ENCODE results near the gene RASA3.

DNA sequence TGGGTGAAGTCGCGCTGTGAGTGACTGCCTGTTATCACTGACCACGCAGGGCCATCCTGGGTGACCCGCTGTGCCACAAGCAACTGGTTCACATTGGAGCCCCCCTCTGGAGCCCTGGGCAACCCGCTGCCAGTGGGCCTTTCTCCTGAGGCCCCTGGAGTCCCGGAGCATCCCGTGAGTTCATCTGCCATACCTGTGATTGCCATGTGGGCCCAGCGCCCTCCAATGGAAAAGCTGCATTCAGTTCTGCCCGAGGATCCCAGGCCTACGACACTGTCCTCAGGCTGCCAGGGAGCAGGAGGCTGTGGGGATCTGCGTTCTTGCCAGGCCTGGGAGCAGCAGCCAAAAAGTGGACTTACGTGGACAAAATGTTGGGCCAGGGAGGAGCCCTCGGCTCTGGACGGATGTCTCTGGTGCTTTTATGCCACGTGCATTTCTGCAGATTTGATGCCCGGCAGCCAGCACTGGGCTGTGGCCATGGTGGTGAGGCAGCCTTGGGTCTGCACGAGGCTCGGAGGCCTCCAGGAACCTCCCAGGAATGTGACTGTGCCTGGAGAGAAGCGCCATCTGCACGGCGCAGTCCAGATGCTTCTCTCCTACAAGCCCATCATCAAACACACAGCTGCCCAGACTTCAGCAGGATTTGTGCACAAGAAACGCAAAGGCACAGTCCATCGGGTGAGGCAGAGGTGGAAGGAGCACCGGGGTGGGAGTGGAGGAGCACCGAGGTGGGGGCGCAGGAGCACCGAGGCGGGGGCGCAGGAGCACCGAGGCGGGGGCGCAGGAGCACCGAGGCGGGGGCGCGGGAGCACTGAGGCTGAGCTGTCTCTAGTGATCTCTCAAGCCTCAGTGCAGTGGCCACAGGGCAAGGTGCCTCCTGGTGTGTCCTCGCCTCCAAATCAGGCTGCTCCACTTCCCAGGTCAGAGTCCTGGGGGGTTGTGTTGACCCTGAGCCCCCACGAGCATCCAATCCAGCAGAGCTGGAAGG, 202.5 kb downstream of the RASA3 start:
- TF ChIP-seq, protein P1, sequence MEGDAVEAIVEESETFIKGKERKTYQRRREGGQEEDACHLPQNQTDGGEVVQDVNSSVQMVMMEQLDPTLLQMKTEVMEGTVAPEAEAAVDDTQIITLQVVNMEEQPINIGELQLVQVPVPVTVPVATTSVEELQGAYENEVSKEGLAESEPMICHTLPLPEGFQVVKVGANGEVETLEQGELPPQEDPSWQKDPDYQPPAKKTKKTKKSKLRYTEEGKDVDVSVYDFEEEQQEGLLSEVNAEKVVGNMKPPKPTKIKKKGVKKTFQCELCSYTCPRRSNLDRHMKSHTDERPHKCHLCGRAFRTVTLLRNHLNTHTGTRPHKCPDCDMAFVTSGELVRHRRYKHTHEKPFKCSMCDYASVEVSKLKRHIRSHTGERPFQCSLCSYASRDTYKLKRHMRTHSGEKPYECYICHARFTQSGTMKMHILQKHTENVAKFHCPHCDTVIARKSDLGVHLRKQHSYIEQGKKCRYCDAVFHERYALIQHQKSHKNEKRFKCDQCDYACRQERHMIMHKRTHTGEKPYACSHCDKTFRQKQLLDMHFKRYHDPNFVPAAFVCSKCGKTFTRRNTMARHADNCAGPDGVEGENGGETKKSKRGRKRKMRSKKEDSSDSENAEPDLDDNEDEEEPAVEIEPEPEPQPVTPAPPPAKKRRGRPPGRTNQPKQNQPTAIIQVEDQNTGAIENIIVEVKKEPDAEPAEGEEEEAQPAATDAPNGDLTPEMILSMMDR (IDR thresholded peaks at IDR 0.05): no peak
- no peak for TF ChIP-seq POLR2A (IDR thresholded peaks at IDR 0.05)
